Measurements from ENCODE around the gene ADAM19.
"Not testable (repeated sequence)": the region's sequence is repeated elsewhere in the genome, so short reads cannot be mapped to it uniquely, and the experiment has no call there.

Gene ADAM19

GRCh38 chr5:157429920-157430319 lies 145.7 kb downstream of the ADAM19 start:
- not testable (repeated sequence) for DNase-seq (ENCODE audit: low read depth in 1 of 2, low spot score in 1 of 2)
